Esophagus squamous epithelium (tissue), 4 donors: ENCODE measurements around the gene CROCC.
"Not testable (repeated sequence)": the region's sequence is repeated elsewhere in the genome, so short reads cannot be mapped to it uniquely, and the experiment has no call there.

ENCODE experiments used
- CTCF ChIP-seq, 6 experiments: fragments of 450-650 bp in 4 of 6; fragments of 200-600 bp in 2 of 6; sonication (generic) in 2 of 6; IDR thresholded peaks; one replicate each; pipeline ENCODE4 v1.5.1; 2016 to 2019; ENCODE audit warnings: antibody characterized with exemption in 6 of 6, mild to moderate bottlenecking in 4 of 6, moderate library complexity in 4 of 6
- POLR2A ChIP-seq, 4 donors: fragments of 450-650 bp; IDR thresholded peaks; one replicate each; pipeline ENCODE4 v1.6.1; 2017; ENCODE audit warnings: antibody characterized with exemption in 4 of 4, mild to moderate bottlenecking in 4 of 4, moderate library complexity in 3 of 4

GRCh38 chr1:16914928-16915626 is 6.7 kb upstream of the CROCC start:
- not testable (repeated sequence) for TF ChIP-seq POLR2A, CTCF (IDR thresholded peaks at IDR 0.05)
